Lower lobe of right lung (tissue), 2 donors: ENCODE measurements around the gene CEBPB. TPM values are rescaled to one million over a fixed set of nuclear protein-coding genes. Genes with fewer than 3 reads are reported as not detected.
A peak's percentile ranks its signal among the peaks of the same experiment; 100 is the strongest.

Experiments
- ATAC-seq, 2 donors: fragments of 200-7000 bp; cut with Tn5 transposase; one replicate each; pipeline ENCODE4 v1.9.1; 2020 to 2022; ENCODE audit warnings: mild to moderate bottlenecking in 2 of 2, moderate library complexity in 2 of 2
- DNase-seq: peaks from one replicate; pipeline ENCODE4 v3.0.0-alpha.2; 2020
- H3K27ac ChIP-seq: fragments of 200-600 bp; one replicate; pipeline ENCODE4 v1.8.0; 2022
- H3K27me3 ChIP-seq: fragments of 200-600 bp; one replicate; pipeline ENCODE4 v1.8.0; 2022; ENCODE audit warnings: low read depth
- H3K36me3 ChIP-seq: fragments of 200-600 bp; one replicate; pipeline ENCODE4 v1.8.0; 2022; ENCODE audit warnings: mild to moderate bottlenecking
- H3K4me1 ChIP-seq: fragments of 200-600 bp; one replicate; pipeline ENCODE4 v1.8.0; 2022
- H3K4me3 ChIP-seq: fragments of 200-600 bp; one replicate; pipeline ENCODE4 v1.8.0; 2022; ENCODE audit warnings: mild to moderate bottlenecking
- H3K9me3 ChIP-seq: fragments of 200-600 bp; one replicate; pipeline ENCODE4 v1.8.0; 2022
- intact Hi-C: fragments of 100-400 bp; cut with DNase I; formaldehyde crosslinking; loops from one replicate; pipeline ENCODE4 v1.11.0; 2022
- total RNA-seq: library from RNA; stranded (reverse); fragmentation: NEBNext Ultra II Directional; extraction: Animal tissue kit (Norgen Biotek cat#: 25700); gene quantifications from one replicate; pipeline ENCODE4 v1.2.1, GENCODE V29; 2021
- TF ChIP-seq, protein P1 (sequence below): fragments of 200-600 bp; IDR thresholded peaks from one replicate; pipeline ENCODE4 v1.8.0; 2022; ENCODE audit warnings: antibody characterized with exemption, mild to moderate bottlenecking
- donor health status: DM: no; HTN: yes; CAD: no; lungs with severe emphysema.

Gene CEBPB
- total RNA-seq, 1 donor from 2014 or later, result 326 TPM

DNA sequence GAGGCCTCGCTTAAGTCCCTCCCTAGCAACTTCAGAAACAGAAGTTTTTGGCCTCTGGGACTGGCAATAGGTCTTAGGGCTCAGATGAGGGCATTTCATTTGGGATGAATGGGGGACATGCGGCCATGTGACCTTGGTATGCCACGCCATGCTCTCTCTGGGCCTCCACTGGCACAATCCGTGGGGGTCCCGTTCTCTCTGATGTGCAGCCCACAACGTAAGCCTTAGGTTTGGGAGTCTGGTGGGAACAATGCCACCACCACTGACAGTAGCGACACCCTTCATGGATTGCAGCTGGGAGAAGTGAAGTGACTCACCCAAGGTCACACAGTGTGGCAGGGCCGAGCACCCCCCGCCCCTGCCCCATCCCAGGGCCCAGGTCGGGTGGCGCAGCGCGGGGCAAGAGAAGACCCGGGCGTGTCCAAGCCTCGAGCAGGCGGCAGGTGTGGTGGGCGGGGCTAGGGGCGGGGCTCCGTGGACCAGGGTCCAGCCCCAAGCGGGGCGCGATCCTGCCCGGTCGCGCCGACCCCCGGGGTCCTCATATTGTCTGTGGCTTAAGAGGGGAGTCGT lies 864 bp upstream of the CEBPB start:
- no peaks in the 10 kb centered on the region for H3K27me3 ChIP-seq
- ATAC-seq (peak; percentile 26 to 31), DNase-seq (peak; percentile 85)
- peak overlapping the region; percentile 90 for H3K4me3 ChIP-seq
- intact Hi-C loops, result loop anchor here (5.0 kb wide), 1 partner anchor 273 kb away; no protein-coding TSS in a partner anchor
- H3K9me3 ChIP-seq, result no peaks in the 10 kb centered on the region
- peaks cover 38% of the 10 kb centered on the region for H3K4me1 ChIP-seq
- TF ChIP-seq, protein P1, sequence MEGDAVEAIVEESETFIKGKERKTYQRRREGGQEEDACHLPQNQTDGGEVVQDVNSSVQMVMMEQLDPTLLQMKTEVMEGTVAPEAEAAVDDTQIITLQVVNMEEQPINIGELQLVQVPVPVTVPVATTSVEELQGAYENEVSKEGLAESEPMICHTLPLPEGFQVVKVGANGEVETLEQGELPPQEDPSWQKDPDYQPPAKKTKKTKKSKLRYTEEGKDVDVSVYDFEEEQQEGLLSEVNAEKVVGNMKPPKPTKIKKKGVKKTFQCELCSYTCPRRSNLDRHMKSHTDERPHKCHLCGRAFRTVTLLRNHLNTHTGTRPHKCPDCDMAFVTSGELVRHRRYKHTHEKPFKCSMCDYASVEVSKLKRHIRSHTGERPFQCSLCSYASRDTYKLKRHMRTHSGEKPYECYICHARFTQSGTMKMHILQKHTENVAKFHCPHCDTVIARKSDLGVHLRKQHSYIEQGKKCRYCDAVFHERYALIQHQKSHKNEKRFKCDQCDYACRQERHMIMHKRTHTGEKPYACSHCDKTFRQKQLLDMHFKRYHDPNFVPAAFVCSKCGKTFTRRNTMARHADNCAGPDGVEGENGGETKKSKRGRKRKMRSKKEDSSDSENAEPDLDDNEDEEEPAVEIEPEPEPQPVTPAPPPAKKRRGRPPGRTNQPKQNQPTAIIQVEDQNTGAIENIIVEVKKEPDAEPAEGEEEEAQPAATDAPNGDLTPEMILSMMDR, result no peak
- H3K36me3 ChIP-seq, result peaks cover 22% of the 10 kb centered on the region
- H3K27ac ChIP-seq, result peak overlapping the region; percentile 100

DNA sequence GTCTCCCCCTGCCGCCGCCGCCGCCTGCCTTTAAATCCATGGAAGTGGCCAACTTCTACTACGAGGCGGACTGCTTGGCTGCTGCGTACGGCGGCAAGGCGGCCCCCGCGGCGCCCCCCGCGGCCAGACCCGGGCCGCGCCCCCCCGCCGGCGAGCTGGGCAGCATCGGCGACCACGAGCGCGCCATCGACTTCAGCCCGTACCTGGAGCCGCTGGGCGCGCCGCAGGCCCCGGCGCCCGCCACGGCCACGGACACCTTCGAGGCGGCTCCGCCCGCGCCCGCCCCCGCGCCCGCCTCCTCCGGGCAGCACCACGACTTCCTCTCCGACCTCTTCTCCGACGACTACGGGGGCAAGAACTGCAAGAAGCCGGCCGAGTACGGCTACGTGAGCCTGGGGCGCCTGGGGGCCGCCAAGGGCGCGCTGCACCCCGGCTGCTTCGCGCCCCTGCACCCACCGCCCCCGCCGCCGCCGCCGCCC lies 474 bp downstream of the CEBPB start:
- peaks cover 27% of the 10 kb centered on the region for H3K36me3 ChIP-seq
- H3K27ac ChIP-seq, result peak overlapping the region; percentile 100
- peaks cover 49% of the 10 kb centered on the region for H3K4me1 ChIP-seq
- intact Hi-C loops, result no loop called here
- DNase-seq (peak; percentile 86), ATAC-seq (peak; percentile 6 to 9)
- peak overlapping the region; percentile 90 for H3K4me3 ChIP-seq
- TF ChIP-seq, protein P1, result no peak
- H3K27me3 ChIP-seq, result no peaks in the 10 kb centered on the region
- H3K9me3 ChIP-seq, result no peaks in the 10 kb centered on the region

DNA sequence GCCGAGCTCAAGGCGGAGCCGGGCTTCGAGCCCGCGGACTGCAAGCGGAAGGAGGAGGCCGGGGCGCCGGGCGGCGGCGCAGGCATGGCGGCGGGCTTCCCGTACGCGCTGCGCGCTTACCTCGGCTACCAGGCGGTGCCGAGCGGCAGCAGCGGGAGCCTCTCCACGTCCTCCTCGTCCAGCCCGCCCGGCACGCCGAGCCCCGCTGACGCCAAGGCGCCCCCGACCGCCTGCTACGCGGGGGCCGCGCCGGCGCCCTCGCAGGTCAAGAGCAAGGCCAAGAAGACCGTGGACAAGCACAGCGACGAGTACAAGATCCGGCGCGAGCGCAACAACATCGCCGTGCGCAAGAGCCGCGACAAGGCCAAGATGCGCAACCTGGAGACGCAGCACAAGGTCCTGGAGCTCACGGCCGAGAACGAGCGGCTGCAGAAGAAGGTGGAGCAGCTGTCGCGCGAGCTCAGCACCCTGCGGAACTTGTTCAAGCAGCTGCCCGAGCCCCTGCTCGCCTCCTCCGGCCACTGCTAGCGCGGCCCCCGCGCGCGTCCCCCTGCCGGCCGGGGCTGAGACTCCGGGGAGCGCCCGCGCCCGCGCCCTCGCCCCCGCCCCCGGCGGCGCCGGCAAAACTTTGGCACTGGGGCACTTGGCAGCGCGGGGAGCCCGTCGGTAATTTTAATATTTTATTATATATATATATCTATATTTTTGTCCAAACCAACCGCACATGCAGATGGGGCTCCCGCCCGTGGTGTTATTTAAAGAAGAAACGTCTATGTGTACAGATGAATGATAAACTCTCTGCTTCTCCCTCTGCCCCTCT lies 1.1 kb downstream of the CEBPB start:
- intact Hi-C loops, result no loop called here
- DNase-seq (peak; percentile 78), ATAC-seq (peak; percentile 2 to 10)
- peaks cover 27% of the 10 kb centered on the region for H3K36me3 ChIP-seq
- no peaks in the 10 kb centered on the region for H3K9me3 ChIP-seq
- TF ChIP-seq, protein P1, result peak; percentile 47
- peak overlapping the region; percentile 100 for H3K27ac ChIP-seq
- H3K4me1 ChIP-seq, result peaks cover 44% of the 10 kb centered on the region
- H3K27me3 ChIP-seq, result no peaks in the 10 kb centered on the region
- peak overlapping the region; percentile 90 for H3K4me3 ChIP-seq

DNA sequence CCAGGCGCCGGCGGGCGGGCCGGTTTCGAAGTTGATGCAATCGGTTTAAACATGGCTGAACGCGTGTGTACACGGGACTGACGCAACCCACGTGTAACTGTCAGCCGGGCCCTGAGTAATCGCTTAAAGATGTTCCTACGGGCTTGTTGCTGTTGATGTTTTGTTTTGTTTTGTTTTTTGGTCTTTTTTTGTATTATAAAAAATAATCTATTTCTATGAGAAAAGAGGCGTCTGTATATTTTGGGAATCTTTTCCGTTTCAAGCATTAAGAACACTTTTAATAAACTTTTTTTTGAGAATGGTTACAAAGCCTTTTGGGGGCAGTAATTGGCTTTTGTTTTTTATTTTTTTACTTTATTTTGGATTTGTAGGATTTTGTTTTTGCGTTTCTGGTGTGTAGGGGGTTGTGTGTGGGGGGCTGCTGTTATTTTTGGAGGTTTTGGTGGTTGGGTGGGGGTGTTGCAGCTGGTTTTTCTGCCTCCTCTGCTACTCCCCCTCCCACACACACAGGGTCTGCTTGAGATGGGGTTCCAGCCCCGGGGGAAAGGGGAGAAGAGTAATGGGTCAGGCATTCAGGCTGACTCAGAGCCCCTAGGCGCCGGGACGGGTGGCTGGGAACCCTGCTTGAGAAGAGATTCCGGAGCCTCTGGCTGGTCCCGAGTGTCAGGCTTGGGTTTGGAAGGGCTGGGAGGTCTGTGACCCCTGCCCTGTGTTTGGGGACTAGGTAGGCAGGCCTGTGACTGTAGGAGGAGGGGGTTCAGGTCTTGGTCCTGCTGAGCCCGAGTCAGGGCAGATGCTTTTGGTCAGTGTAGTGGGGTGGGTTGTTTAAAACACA lies 2.0 kb downstream of the CEBPB start:
- H3K36me3 ChIP-seq, result peaks cover 27% of the 10 kb centered on the region
- H3K27me3 ChIP-seq, result no peaks in the 10 kb centered on the region
- ATAC-seq (peak; percentile 7 to 39), DNase-seq (peak; percentile 89)
- H3K4me3 ChIP-seq, result peak overlapping the region; percentile 90
- TF ChIP-seq, protein P1, result no peak
- peak overlapping the region; percentile 100 for H3K27ac ChIP-seq
- H3K9me3 ChIP-seq, result no peaks in the 10 kb centered on the region
- intact Hi-C loops, result no loop called here
- peaks cover 37% of the 10 kb centered on the region for H3K4me1 ChIP-seq

DNA sequence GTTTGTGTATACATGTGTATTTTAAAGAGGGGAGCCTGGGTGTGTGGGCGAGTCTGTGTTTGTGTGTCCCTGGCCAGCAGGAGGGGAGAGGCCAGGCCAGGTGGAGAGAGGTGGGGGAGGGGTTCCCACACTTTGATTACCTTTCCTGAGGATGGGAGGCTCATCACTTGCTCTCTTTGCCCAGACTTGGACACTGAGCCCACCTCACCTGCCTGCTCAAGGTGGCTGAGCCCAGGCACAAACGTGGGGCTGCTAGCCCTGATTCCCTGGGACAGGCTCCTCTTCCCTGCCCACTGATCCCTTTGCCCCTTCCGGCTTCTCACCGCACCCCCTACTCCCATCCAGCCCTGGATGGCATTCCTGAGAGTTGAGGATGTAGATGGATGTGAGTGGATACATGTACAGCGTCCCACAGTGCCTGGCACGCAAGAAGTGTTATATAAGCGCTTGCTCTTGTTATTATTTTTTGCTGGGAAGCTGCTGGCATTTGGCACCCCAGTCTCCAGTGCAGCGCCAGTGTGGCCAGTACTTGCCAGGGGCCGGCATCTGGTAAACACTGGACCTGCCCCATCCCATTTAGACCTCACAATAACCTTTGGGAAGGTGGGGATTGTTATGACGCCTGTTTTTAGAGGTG lies 2.7 kb downstream of the CEBPB start:
- Histone ChIP-seq H3K4me3 (peak overlapping the region; percentile 90), H3K4me1 (peaks cover 33% of the 10 kb centered on the region), H3K27me3 (no peaks in the 10 kb centered on the region), H3K9me3 (no peaks in the 10 kb centered on the region), H3K27ac (peak overlapping the region; percentile 100), H3K36me3 (peaks cover 27% of the 10 kb centered on the region)
- intact Hi-C loops, result no loop called here
- no peak for DNase-seq
- no peak for ATAC-seq
- TF ChIP-seq, protein P1, result no peak
